ENCODE results near the gene ADGRV1.
"Not testable (repeated sequence)": the region's sequence is repeated elsewhere in the genome, so short reads cannot be mapped to it uniquely, and the experiment has no call there.

The ADGRV1 gene

DNA sequence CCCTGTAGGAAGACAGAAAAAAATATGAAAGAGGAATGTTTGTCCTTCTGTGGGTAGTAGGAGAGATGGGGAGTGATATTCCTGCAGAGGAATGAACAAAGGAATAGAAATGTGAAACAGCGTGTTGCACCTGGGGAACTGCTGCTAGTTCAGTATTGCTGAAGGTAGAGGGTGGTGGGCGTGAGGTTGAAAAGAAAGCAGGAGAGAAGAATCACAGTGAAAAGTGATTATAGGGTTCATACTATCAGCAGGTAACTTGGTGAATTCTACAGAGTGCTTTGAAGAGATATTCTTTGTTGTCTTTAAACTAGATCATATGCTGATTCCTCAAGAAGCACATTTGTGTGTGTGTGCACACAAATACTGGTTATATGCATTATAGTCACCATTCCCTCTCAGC lies 95.6 kb downstream of the ADGRV1 start:
- DNase-seq = no peak

DNA sequence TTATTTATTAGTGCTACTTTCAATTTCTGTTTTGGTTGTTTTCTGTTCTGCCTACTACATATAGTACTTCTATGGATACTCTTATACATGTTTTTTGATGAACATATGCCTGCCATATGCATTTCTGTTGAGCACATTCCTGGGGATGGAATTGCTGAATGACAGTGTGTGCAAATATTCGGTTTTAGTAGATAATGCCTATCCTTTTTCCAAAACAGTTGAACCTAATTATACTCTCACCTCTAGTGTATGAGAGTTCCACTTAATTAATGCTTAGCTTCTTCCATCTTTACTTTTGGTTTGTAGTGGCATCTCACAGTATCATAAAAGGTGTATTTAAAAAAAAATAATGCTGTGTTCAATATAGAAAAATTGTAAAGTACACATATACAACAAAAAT lies 96.8 kb downstream of the ADGRV1 start:
- no peak for DNase-seq

DNA sequence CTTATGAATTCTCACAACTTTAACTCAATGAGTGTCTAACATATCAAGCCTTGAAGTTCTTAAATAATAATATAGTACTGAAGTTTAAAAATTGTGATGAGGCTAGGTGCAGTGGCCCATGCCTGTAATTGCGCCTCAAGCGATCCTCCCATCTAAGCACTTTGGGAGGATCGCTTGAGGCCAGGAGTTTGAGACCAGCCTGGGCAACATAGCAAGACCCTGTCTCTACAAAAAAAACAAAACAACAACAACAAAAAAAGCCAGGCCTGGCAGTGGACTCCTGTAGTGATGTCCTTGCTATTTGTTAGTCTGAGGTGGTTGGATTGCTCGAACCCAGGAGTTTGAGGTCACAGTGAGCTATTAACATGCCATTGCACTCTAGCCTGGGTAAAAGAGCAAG lies 98.4 kb downstream of the ADGRV1 start:
- no peak for DNase-seq

DNA sequence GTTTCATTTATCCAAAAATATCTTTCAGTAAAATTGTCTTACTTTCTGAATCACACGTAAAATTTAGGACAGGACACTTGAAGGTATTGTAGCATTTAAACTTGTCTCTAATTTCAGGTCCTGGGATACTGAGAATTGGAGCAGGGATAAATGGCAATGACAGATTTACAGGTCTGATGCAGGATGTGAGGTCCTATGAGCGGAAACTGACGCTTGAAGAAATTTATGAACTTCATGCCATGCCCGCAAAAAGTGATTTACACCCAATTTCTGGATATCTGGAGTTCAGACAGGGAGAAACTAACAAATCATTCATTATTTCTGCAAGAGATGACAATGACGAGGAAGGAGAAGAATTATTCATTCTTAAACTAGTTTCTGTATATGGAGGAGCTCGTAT lies 99.2 kb downstream of the ADGRV1 start:
- no peak for DNase-seq

DNA sequence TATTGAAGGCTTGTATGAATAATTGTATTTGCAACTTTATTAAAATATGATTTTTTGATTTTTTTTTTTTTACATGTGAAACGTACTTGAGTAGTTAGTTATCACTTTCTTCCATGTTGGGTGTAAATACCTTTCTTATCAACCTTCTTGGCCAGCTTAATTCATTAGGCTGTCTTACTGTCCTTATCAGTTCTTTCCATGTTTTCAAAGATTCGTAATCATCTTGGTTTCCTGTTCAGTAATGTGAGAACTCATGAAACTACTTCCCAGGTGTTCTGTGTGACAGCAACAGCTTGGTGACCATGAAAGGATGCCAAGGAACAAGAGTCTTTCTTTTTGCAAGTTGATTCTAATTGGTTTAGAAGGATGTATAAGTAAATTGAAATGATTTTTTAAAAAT lies 100.0 kb downstream of the ADGRV1 start:
- no peak for DNase-seq

DNA sequence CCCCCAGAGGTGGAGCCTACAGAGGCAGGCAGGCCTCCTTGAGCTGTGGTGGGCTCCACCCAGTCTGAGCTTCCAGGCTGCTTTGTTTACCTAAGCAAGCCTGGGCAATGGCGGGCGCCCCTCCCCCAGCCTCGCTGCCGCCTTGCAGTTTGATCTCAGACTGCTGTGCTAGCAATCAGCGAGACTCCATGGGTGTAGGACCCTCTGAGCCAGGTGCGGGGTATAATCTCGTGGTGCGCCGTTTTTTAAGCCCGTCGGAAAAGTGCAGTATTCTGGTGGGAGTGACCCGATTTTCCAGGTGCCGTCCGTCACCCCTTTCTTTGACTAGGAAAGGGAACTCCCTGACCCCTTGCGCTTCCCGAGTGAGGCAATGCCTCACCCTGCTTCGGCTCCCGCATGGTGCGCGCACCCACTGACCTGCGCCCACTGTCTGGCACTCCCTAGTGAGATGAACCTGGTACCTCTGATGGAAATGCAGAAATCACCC lies 109.5 kb downstream of the ADGRV1 start:
- DNase-seq = not testable (repeated sequence)

DNA sequence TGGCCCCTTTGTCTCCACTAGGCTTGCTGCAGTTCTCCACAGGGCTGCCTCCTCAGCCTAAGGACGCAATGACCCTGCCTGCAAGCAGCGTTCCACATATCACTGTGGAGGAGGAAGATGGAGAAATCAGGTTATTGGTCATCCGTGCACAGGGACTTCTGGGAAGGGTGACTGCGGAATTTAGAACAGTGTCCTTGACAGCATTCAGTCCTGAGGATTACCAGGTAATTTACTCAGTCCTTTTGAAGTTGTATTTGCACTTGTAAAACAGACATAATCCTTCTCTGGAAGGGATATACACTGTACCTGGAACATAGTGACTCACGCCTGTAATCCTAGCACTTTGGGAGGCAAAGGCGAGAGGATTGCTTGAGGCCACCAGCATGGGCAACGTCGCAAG lies 116.6 kb downstream of the ADGRV1 start:
- DNase-seq = no peak

DNA sequence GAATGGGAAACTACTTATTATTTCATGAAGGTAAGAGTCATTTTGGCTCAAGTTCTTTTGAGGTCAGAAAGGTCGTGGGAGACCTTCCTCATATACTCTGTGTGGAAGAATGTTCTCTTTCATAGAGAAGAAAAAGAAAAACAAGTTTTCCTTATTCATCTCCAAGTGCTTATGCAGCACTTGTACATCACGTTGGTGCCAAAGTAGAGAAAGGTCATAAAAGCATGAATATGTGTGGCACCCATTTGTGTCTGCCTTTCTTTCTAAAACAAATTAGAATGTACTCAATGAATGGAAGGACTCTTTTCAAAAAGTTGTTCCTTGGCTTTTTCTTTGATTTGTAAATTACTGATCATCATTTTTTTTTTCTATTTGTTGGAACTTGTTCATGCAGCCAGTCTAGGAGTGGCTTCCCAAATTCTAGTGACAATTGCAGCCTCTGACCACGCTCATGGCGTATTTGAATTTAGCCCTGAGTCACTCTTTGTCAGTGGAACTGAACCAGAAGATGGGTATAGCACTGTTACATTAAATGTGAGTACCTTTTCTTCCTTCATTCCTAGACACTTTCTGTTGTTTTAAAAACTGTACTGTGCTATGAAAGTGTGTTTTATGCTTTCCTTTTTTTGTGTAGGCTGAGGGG lies 122.4 kb downstream of the ADGRV1 start:
- DNase-seq = no peak

DNA sequence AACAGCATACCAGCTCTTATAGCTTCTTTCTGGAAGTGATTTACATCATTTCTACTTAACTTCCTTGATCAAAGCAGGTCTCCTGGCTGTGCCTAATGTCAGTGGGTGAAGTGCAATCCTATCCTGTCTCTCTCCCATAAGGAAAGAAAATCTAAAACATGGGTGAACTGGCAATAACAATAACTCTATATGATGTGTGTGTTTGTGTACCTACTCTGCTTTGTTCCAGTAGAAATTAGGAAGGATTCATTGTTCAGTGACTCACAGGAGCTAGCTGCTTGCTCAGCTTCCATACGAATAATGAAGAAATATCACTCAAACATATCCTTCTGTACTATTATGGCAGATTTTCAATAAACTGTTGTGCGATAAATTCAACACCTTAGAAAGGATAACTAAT lies 123.7 kb downstream of the ADGRV1 start:
- DNase-seq = no peak

DNA sequence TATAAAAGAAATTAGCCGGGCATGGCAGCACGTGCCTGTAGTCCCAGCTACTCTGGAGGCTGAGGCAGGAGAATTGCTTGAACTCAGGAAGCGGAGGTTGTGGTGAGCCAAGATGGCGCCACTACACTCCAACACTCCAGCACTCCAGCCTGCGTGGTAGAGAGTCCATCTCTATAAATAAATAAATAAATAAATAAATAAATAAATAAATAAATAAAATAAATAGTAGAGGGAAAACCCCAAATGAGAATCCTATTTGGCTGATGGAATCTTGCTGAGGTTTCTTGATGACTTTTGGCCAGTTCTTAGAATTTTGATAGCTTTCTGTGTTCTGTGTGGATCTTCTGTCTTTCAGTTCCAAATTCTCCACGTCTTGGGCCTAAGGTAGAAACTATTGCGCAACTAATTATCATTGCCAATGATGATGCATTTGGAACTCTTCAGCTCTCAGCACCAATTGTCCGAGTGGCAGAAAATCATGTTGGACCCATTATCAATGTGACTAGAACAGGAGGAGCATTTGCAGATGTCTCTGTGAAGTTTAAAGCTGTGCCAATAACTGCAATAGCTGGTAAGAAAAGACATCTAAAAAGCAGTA lies 126.9 kb downstream of the ADGRV1 start:
- no peak for DNase-seq

DNA sequence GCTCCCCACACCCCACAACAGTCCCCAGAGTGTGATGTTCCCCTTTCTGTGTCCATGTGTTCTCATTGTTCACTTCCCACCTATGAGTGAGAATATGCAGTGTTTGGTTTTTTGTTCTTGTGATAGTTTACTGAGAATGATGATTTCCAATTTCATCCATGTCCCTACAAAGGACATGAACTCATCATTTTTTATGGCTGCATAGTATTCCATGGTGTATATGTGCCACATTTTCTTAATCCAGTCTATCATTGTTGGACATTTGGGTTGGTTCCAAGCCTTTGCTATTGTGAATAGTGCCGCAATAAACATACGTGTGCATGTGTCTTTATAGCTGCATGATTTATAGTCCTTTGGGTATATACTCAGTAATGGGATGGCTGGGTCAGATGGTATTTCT lies 127.8 kb downstream of the ADGRV1 start:
- DNase-seq = not testable (repeated sequence)

DNA sequence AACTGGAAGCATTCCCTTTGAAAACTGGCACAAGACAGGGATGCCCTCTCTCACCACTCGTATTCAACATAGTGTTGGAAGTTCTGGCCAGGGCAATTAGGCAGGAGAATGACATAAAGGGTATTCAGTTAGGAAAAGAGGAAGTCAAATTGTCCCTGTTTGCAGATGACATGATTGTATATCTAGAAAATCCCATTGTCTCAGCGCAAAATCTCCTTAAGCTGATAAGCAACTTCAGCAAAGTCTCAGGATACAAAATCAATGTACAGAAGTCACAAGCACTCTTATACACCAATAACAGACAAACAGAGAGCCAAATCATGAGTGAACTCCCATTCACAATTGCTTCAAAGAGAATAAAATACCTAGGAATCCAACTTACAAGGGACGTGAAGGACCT lies 128.9 kb downstream of the ADGRV1 start:
- DNase-seq = not testable (repeated sequence)

DNA sequence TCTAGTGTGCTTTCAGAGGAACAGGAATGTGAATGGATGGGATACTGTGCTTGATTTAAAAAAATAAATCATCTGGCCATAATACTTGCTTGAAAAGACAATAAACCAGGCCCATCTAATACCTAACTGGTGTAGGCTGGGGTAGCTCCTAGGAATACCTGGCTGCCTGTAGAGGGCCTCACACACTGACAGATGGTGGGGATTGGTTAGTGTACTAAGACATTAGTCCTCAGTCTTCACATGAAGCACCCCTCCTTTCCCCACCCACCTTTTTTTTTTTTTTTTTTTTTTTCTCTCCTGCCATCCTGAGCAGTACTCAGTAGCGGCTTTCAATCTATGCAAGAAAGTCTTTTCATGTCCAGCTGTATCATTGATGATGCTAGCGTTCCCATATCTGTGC lies 130.5 kb downstream of the ADGRV1 start:
- DNase-seq = no peak

DNA sequence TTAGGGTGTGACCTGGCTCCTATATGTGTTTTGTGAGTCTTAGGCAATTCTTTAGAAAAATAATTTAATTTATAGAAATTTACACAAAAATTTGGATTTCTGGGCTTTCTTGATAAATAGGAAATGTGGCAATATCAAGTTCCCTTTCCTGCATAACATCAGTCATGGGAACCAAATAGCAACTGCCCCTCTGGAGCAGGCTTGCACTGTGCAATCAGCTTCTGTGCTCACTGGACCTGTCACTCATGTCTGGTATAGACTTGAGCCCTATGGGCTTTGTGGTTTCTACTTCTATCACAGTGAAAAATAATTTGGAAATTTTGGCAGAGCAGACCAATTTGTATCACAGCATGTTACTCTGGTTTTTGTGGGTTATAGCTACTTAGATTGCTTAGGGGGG lies 131.7 kb downstream of the ADGRV1 start:
- no peak for DNase-seq

DNA sequence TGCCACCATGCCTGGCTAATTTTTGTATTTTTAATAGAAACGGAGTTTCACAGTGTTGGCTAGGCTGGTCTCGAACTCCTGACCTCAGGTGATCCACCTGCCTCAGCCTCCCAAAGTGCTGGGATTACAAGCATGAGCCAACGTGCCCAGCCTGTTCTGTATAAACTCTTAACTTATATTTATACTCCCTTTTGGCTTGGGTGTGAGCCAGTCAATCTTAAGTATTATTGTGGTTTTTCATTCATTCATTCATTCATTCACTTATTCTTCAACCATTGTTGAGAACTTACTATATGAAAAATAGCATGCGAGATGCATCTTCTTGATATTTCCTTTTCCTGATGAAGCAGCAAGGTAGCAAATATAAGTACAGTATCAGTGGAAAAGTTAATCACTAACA lies 132.9 kb downstream of the ADGRV1 start:
- no peak for DNase-seq

DNA sequence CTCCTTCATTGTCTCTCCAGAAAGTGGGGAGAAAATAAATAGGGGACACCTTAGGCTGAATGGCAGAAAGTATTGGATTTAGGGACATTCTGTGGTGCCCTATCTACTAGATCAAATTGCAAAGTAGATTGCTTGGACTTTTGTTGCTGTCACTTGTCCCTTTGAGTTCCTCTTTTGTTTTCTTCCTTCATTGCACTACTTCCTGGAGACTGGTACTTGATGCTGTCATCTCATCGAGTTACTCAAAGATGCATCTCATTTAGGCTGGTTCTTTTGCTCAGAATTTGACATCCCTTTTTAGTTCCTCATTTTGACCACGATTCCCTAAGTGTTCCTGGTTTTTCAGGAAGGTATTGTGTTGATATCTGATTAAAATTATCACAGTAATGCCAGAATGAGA lies 137.6 kb downstream of the ADGRV1 start:
- DNase-seq = no peak

DNA sequence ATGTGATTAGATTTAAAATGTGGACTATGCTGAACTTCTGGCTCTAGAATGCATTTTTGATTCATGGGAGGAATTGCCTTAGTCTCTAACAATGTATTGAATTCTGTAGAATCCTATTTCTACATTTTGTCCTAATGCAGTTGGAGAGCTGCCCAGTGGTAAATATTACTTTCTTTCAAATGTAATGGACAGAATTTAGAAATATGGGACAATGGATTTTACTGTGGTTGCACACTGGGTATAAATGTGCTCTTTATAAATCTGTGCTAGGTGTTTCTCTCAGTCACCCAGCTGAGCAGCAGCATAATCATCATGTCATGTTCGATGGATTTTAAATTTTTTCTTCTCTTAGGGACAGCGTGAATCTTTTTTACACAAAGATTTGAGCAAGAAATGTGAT lies 141.7 kb downstream of the ADGRV1 start:
- DNase-seq = no peak

DNA sequence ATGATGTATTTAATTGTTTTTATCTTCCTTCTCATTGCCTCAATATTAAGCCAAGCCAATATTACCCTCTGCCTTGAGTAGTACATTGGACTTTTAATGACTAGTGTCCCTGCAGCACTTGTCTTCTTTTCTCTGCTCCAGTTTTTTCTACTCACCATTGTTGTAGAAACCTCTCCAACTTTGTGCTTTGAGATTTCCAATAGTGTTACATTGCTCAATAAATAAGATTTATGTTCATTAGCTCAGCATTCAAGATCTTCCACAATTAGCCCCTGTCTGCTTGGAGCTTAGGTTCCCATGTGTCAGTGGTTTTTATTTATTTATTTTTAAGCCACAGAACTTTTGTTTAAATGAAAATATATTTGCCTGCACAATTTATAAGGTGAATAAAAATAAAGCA lies 145.3 kb downstream of the ADGRV1 start:
- DNase-seq = no peak

DNA sequence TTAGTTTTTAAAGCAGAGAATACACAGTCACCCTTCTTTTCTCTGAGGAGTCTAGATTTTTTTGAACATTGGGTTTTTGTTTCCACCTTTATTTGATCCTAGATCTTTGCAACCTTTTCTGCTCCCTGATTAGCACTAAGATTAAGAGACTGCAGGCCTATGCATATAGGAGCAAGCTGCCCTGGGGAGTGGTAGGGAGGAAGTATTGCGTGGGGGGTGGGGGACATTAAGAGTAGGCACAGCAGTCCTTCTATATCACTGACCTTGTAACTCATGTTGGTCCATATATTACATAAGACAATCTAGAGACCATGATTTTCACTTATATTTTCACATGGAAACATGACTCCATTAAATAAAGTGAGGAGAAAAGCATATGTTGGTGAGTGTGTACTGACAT lies 149.1 kb downstream of the ADGRV1 start:
- no peak for DNase-seq

DNA sequence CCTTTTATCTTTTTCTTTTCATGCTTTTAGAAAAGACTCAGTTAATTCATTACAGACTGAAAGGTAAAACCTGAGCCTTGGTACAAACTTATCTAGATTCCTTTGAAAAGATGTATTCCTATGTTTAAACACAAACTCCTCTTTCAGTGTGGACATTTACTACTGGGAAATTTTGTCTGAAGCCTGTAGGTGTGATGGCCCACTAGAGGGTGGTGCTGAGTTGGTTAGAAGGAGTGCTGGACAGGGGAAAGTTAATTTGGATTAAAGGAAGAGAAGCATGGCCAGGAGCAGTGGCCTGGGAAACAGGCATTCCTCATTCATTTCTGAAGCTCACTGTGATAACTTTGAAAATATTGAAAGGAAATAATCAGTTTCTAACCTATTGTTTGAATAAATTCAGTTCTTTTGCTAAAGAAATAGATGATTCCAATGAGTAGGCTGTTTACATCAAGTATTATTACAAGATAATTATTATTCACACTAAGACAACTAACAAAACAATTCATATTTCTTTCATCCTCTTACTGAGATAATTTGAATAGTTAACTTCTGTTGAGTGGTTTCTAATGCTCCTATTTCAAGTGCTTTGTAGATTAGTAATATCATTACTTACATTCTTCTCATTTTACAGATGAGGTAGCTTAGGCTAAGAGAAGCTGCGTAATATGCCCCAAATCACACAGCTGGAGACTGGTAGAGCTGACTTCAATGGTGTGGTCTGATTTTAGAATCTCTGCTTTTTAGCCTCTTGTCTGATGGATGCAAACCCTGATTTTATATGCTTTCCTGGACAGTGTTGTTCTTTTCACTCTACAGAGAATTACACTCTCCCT lies 150.9 kb downstream of the ADGRV1 start:
- DNase-seq = no peak

DNA sequence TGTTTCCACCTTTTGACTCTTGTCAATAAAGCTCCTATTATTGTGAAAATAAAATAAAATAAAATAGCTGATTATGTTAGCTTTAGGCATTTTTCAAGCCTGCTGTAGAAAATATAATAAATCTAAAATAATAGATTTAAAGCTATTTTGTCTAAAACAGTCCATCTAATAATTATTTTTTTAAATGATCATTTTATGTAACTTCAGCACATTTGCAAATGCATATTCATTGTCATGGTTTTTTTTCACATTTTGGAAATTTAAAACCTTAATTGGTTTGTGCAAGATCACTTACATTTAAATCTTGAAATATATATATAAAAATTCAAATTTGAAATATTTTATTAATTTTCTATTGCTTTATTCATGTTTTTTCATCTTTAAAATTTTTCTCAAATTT lies 159.8 kb downstream of the ADGRV1 start:
- DNase-seq = no peak

DNA sequence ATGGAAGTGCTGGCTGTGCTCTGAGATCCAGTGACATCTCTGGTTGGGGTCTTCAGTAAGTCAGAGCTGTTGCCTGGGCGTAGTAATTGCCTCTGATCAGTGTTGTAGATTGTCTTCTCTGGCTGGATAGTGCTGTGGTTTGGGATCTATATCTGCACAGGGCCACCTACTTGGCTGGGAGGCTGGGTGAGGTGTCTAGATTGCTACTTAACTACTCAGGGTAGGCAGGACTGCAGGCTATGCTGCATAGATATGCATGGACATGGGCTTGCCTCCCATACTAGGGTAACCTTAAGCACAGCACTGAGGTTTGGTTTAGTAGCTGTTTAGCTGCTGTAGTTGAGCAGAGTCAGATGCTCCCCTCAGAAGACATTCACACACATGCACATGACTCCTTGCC lies 181.0 kb downstream of the ADGRV1 start:
- no peak for DNase-seq

DNA sequence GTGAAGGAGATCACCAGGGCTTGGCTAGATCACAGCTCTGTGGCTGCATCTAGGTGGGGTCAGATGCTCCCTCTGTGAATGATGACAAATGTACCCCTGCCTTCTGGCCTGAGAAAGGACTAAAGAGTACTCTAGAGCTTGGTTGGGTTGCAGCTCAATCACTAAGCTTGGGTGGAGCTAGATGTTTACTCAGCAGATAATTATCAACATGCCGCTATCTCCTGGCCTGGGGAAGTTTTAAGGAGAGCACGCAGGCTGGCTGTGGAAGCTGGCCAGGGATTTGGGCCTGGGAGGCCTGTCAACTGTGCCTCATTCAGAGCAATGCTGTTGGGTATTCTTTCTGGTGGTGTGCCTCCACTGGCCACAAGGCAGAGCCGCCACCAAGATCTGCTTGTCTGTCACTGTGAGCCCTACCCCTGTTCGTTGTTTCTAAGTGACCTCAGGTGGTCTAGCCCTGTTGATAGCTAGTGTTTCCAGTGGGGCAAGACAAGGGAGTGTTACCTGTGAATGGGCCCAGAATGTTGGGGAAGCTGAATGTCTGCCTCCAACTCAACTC lies 181.7 kb downstream of the ADGRV1 start:
- DNase-seq = no peak

DNA sequence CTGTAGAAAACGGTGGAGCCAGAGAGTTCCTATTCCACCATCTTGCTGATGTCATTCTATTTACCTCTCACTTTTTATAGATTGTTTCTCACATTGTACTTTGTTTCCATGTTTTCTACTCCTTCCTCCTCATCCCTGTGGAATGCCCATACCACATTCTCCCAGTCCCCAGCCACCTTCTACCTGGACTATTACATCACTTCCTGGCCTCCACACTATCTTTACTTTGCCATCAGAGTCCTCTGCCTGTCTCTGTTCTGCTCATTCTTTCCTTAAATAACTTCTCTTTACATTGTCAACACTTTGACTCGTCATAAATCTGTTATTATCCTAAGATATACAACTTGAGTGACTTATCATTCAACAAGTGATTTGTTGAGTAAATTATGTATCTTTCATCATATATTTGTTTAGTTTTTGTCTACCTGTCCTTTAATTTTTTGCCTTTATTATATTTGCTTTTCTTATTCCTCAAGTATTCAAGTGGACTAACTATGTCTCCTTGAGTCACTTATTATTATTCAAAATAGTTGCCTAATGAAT lies 182.5 kb downstream of the ADGRV1 start:
- no peak for DNase-seq

All from NCI-H2029 (cell line).